Measurements from ENCODE around the gene ZFX.
"Not testable (repeated sequence)": the region's sequence is repeated elsewhere in the genome, so short reads cannot be mapped to it uniquely, and the experiment has no call there.

The ZFX gene

DNA sequence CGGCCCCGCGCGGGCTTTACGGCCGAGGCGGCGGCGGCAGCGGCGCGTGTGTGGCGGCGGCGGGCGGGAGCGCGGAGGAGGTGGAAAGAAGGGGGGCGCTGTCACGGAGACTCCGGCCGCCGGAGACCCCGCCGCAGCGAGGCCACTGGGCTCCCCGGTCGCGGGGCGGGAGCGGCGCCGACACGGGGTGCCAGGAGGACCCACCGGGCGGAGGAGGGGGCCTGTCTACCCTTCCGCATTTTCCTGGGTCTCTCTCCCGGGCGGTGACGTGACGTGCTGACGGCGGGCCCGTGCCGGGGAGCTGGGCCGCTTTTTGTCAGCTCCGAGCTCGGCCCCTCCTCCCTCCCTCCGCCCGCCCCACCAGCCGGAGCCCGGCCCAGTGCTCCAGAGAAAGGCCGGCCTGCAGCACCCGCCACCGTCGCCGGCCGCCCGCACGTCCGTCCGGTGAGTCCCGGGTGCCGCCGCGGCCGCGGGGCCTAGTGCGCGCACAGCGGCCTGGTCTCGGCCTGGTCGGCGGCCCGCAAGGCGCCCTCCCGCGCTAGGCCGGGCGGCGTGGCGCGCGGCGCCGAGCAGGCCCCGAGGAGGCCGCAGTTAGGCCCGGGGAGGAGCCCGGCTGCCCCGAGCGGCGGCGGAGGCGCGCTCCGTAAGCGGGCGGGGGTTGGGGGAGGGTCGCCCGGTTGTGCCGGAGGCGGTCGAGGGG, at the start of gene ZFX:
Gene ZFX, plus strand, starts transcription at position 379 of the 700 bp plus-strand sequence. CDS start 23,014 bp downstream, outside the sequence.
- in situ Hi-C loops (cut with MboI; ENCODE audit: low sequenced_read_pairs): no loop called here

DNA sequence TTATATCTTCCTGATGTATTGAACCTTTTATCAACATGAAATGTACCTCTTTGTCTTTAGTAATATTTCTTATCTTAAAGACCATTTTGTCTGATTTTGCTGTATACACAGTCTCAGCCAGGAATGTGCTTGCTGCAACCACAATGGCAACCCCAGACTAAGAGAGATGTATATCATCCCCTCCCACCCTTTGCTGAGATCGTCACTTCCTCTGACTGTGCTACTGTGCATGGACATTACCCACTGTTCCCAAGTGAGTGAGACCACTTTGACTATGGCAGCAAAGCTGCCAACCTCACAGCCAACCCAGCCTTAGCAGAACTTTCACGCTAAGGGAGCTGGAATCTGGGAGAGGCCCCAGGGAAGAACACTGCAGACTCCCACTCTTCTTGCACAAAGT, 48.8 kb upstream of the ZFX start:
- in situ Hi-C loops (cut with MboI; ENCODE audit: low sequenced_read_pairs): no loop called here

GRCh38 chrX:24110069-24110468, 39.5 kb upstream of the ZFX start:
- in situ Hi-C loops (cut with MboI; ENCODE audit: low sequenced_read_pairs): no loop called here

DNA sequence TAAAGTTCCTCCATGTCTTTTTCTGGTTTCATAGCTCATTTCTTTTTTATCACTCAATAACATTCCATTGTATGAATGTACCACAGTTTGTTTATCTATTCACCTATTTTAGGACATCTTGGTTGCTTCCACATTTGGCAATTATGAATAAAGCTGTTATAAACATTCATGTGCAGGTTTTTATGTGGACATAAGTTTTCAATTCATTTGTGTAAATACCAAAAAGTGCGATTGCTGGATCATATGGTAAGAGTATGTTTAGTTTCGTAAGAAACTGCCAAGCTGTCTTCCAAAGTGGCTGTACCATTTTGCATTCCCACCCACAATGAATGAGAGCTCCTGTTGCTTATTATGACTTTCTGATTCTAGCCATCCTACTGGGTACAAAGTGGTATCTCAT, 36.3 kb upstream of the ZFX start:
- in situ Hi-C loops (cut with MboI; ENCODE audit: low sequenced_read_pairs): no loop called here

- in situ Hi-C loops (cut with MboI; ENCODE audit: low sequenced_read_pairs): no loop called here
These were observed 32.3 kb upstream of the ZFX start for GRCh38 chrX:24117258-24117657.

DNA sequence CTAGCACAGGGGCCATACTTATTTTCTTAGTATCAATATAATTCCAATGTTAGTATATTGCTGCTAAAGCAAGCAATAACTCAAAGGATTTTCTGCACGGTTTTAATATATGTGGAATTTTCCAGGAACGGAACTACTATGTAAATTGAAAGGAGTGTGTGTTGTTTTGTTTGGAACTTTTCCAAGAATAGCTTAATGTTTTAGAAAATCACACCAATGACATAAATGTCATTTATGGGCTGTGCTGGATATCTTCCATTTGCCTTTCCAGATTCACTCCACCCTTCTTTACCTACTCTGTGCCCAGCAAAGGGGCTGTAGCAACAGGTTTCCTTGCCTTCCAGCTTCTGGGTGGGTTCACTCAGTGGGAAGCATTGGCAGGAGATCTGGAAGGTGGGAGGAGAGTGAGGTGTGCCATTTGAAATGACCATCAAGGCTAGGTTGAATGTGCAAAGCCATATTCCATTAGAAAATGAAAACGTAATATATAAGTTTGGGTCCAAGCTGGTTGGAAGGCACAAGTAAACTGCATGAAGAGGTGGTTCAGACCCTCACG, 25.2 kb upstream of the ZFX start:
- in situ Hi-C loops (cut with MboI; ENCODE audit: low sequenced_read_pairs): no loop called here

- in situ Hi-C loops (cut with MboI; ENCODE audit: low sequenced_read_pairs): no loop called here
These were observed 24.4 kb upstream of the ZFX start for GRCh38 chrX:24125028-24125612.

DNA sequence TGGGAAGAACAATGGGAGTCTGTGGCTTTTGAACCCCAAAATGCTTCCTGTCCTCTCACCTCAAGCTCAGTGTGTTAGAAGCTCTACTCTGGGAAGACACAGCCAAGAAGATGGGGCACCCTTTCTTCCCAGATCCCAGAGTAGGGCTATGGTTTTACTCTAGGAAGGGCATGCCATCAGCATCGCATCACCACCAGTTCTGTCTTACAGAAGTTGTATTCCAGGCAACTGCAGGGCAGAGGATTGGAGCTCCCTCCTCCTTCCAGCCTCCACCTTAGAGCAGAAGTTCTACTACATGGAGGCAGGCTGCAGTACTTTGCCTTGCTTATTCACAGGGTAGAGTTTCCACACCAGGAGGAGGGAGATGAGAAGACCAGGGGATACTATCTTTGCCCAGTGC, 18.1 kb upstream of the ZFX start:
- in situ Hi-C loops (cut with MboI; ENCODE audit: low sequenced_read_pairs): no loop called here

DNA sequence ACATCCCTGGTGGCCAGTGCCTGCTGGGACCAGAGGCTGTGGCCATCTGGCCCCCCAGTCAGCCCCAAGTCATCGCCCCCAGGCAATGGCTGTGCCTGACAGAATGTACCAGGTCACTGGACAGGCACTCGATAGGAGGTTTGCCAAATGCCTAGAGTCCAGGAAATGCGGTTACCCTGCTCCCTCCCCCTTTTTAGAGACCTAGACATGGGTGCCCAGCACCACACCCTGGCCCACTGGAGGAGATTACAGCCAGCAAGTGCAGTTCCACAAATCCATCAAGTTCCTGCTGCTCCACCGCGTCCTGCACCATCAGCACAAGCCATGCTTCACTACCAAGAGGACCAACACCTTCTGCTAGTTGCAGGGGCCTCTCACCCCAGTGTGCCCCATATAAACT, 16.2 kb upstream of the ZFX start:
- in situ Hi-C loops (cut with MboI; ENCODE audit: low sequenced_read_pairs): no loop called here

- in situ Hi-C loops (cut with MboI; ENCODE audit: low sequenced_read_pairs): not testable (repeated sequence)
These were observed 13.8 kb upstream of the ZFX start for GRCh38 chrX:24135768-24136167.

GRCh38 chrX:24137192-24137591, 12.3 kb upstream of the ZFX start:
- in situ Hi-C loops (cut with MboI; ENCODE audit: low sequenced_read_pairs): no loop called here

DNA sequence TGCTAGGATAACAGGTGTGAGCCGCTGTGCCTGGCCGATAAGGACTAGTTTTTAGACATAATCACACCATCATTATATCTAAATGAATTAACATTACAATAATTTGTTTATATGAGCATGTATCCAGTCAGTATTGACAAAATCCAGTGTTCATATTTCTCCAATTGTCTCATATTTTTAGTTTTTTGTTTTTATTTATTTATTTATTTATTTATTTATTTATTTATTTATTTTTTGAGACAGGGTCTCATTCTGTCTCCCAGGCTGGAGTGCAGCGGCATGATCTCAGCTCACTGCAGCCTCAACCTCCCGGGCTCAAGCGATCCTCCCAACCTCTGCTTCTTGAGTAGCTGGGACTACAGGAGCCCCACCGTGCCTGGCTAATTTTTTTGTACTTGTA, 5.5 kb upstream of the ZFX start:
- in situ Hi-C loops (cut with MboI; ENCODE audit: low sequenced_read_pairs): not testable (repeated sequence)

GRCh38 chrX:24144528-24144927, 5.0 kb upstream of the ZFX start:
- in situ Hi-C loops (cut with MboI; ENCODE audit: low sequenced_read_pairs): no loop called here

GRCh38 chrX:24145303-24146186, 4.0 kb upstream of the ZFX start:
- in situ Hi-C loops (cut with MboI; ENCODE audit: low sequenced_read_pairs): no loop called here

DNA sequence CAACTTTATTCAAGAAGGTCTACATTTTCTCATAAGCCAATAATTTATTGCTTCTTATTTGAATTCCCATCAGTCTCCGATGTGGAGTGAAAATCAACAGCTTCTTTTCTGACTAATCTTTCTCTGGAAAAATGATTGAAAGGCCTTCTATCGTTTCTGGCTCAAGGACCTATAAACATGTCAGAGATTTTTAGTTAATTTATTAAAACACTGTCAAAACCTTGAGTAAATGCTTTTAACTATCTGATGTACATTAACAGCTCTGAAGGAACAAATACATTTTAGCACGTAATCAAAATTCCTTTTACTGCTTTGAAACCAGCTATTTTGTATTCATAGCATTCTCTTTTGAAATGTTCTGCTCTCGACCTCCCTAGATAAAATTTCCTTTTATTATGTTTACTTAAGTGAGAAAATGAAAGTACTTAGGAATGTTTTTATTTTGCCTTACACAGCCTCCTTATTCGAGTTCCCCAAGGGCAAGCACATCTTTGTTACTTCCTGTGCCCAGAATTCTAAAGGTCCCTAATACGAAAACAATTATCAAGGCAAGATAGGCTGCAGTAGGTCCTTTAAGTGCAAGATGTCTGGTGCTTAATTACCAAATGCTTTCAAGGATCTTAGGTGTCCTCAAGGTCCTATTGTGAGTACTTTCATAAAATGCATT, 3.1 kb upstream of the ZFX start:
- in situ Hi-C loops (cut with MboI; ENCODE audit: low sequenced_read_pairs): no loop called here

- in situ Hi-C loops (cut with MboI; ENCODE audit: low sequenced_read_pairs): no loop called here
These were observed 2.4 kb upstream of the ZFX start for GRCh38 chrX:24147165-24147564.

GRCh38 chrX:24148121-24148520, 1.4 kb upstream of the ZFX start:
- in situ Hi-C loops (cut with MboI; ENCODE audit: low sequenced_read_pairs): no loop called here

DNA sequence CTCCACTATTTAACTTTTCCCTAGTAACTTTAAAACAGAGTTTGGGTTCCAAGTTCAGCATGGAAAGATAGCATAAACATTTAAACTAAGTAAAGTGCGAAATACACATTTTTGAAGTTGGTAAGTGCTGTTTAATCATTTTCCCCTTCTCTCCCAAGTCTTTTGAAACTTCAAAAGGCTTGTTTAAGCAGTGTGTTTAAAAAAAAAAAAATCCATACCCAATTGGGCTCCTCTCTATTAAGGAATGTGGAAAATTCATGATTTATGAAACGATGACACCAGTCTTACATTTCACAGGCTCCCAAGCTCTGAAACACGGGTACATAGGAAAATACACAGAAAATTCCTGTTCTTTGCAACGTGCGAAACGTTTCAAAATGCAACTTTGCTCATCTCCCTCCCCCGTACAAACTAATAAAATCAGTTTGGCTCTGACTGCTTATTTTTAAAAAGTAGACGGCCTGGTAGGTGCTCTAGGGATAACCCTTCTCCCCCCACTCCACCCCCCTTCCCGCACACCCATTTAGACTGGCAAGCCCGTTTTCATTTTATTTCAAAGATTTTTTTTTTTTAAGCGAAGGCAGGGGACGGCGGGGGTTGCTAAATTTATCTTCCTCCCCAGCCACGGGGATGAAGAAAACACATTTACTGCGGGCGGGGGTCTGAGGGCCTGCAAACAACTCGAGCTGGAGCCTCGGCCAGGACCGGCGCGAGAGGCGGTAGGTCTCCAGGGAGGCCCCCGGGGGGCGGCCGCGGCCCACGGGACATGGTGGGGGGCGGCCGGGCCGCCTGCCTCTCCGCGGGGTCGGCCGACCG, 786 bp upstream of the ZFX start:
- in situ Hi-C loops (cut with MboI; ENCODE audit: low sequenced_read_pairs): no loop called here

GRCh38 chrX:24150051-24150790, 692 bp downstream of the ZFX start:
- in situ Hi-C loops (cut with MboI; ENCODE audit: low sequenced_read_pairs): no loop called here

DNA sequence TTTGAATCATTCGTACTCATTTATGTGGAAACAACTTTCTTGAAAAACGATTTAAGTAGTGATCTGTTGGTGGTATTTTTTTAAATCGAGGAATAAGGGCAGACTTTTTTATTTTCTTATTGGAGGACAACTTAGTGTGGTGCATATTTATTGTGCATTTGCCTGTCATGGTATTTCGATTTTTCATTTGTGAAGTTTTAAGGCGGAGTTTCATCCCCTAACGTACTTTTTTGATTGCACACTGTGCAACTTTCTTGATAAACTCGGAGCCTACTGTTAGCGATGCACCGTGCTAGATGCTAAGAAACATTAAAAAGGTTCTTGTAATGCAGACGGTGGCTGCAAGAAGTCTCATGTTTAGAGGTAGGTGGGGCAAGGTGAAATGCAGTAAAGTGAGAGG, 1.4 kb downstream of the ZFX start:
- in situ Hi-C loops (cut with MboI; ENCODE audit: low sequenced_read_pairs): no loop called here
